GM12891 (cell line): ENCODE results near the gene HK3.

Source experiments
- PAX5 ChIP-seq: IDR thresholded peaks from 2 replicates; pipeline ENCODE4 v1.6.1; 2011; ENCODE audit warnings: low read length, moderate library complexity, mild to moderate bottlenecking; ENCODE audit not compliant: insufficient read depth, severe bottlenecking
- POLR2A ChIP-seq: IDR thresholded peaks from 2 replicates; pipeline ENCODE4 v1.6.1; 2011; ENCODE audit warnings: low read depth, low read length, control low read depth
- POLR2AphosphoS5 ChIP-seq: IDR thresholded peaks from 2 replicates; pipeline ENCODE4 v1.6.1; 2011; ENCODE audit warnings: low read depth, low read length, control low read depth
- SPI1 ChIP-seq: IDR thresholded peaks from 2 replicates; pipeline ENCODE4 v1.6.1; 2011; ENCODE audit warnings: low read depth, low read length, control low read depth
- TAF1 ChIP-seq: IDR thresholded peaks from 2 replicates; pipeline ENCODE4 v1.6.1; 2011; ENCODE audit warnings: low read depth, low read length, control low read depth

GRCh38 chr5:176874198-176874780, 24.9 kb downstream of the HK3 start:
- no peak for TF ChIP-seq POLR2AphosphoS5
- no peak for TF ChIP-seq TAF1
- no peak for TF ChIP-seq SPI1
- TF ChIP-seq POLR2A, result no peak
- no peak for TF ChIP-seq PAX5
